ENCODE data around the gene P4HA3. TPM values are rescaled to one million over a fixed set of nuclear protein-coding genes. Genes with fewer than 3 reads are reported as not detected.
A peak's percentile ranks its signal among the peaks of the same experiment; 100 is the strongest.

Gene P4HA3
- total and polyA plus RNA-seq, 4 donors: 0.07 to 0.59 (median 0.33) TPM

DNA sequence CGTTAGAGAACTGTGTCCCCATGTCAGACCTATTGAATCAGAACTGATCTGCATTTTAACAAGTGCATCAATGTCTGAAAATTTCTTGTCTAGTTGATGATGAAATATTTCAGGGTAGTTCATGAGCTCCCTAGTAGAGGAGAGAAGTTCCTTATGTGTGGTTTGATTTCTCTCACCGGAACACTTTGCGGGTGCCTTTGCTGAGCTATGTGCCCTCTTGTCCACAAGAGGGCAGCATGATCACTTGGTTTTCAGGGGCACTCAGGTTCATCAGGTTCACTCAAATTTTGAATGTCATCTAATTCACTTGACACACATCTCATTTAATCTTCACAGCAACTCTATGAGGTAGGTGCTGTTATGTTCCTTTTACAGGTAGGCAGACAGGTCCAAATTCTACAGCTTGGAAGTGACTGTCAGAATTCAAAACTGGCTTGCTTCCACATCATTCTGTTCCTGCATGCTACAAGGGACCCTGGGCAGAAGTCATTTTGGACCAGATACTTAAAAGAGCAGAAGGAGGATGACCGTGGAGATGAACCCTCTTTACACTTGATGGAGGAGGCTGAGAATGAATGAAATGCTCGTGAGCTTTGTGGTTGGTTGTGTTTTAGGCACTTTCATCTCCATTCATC, 55.6 kb downstream of the P4HA3 start:
- no peak overlapping the region for H3K9ac ChIP-seq (ENCODE audit: low read depth in 1 of 2, low read length in 2 of 2)
- H3K27ac ChIP-seq (ENCODE audit: low read depth in 1 of 2, low read length in 2 of 2): no peak overlapping the region
- 46% methylated on average over 5 of the region's 5 CpGs for WGBS
- no peaks in the 10 kb centered on the region for H3K4me1 ChIP-seq (ENCODE audit: control insufficient read depth in 4 of 4, insufficient read depth in 4 of 4, low read length in 3 of 4)
- peaks cover 0 to 4% (median under 1%) of the 10 kb centered on the region in 4 donors for H3K9me3 ChIP-seq (ENCODE audit: control insufficient read depth in 4 of 4, low read length in 3 of 4)
- peaks cover 4 to 26% (median 14%) of the 10 kb centered on the region in 4 donors for H3K36me3 ChIP-seq (ENCODE audit: control insufficient read depth in 4 of 4, insufficient read depth in 3 of 4, low read depth in 1 of 4, low read length in 3 of 4)
- DNase-seq (ENCODE audit: low spot score): peak; percentile 55
- peak in 1 of 2 donors; percentile 23 for TF ChIP-seq HNF4A (conservative IDR thresholded peaks at IDR 0.05)
- peak; percentile 58 to 83 for TF ChIP-seq RXRA (IDR thresholded peaks at IDR 0.05)
- TF ChIP-seq, protein P1, sequence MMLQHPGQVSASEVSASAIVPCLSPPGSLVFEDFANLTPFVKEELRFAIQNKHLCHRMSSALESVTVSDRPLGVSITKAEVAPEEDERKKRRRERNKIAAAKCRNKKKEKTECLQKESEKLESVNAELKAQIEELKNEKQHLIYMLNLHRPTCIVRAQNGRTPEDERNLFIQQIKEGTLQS (IDR thresholded peaks at IDR 0.05): no peak
- TF ChIP-seq, protein P2, sequence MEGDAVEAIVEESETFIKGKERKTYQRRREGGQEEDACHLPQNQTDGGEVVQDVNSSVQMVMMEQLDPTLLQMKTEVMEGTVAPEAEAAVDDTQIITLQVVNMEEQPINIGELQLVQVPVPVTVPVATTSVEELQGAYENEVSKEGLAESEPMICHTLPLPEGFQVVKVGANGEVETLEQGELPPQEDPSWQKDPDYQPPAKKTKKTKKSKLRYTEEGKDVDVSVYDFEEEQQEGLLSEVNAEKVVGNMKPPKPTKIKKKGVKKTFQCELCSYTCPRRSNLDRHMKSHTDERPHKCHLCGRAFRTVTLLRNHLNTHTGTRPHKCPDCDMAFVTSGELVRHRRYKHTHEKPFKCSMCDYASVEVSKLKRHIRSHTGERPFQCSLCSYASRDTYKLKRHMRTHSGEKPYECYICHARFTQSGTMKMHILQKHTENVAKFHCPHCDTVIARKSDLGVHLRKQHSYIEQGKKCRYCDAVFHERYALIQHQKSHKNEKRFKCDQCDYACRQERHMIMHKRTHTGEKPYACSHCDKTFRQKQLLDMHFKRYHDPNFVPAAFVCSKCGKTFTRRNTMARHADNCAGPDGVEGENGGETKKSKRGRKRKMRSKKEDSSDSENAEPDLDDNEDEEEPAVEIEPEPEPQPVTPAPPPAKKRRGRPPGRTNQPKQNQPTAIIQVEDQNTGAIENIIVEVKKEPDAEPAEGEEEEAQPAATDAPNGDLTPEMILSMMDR (IDR thresholded peaks at IDR 0.05; ENCODE audit: low read depth, low read length, missing input control): peak; percentile 91
- peak; percentile 86 to 93 for TF ChIP-seq RAD21 (IDR thresholded peaks at IDR 0.05)
- no peak for TF ChIP-seq NR2F2 (IDR thresholded peaks at IDR 0.05)
- H3K4me3 ChIP-seq (ENCODE audit: low read depth in 1 of 3, low read length in 3 of 3): no peak overlapping the region
- no peaks in the 10 kb centered on the region for H3K27me3 ChIP-seq (ENCODE audit: control insufficient read depth in 4 of 4, insufficient read depth in 4 of 4, low read length in 3 of 4)

DNA sequence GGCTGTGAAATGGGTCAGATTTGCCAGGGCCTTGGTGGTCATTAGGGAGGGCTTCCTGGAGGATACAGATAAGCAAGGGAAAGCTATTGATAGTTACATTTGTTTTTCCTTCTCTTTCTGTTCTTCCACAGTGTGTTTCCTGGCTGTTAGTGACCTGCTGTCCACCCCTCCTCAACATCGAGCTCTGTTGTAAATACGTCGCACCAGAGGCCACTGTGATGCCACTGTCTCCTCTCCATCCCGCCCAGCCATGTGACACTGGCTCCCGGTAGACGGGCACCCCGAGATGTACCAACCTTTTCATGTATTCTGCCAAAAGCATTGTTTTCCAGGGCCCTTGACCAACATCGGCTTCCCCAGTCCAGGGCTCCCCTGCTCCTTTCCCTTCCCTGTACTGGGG, 58.1 kb downstream of the P4HA3 start:
- no peaks in the 10 kb centered on the region for H3K9me3 ChIP-seq (ENCODE audit: control insufficient read depth in 4 of 4, low read length in 3 of 4)
- no peak overlapping the region for H3K9ac ChIP-seq (ENCODE audit: low read depth in 1 of 2, low read length in 2 of 2)
- H3K27me3 ChIP-seq (ENCODE audit: control insufficient read depth in 4 of 4, insufficient read depth in 4 of 4, low read length in 3 of 4): no peaks in the 10 kb centered on the region
- H3K4me1 ChIP-seq (ENCODE audit: control insufficient read depth in 4 of 4, insufficient read depth in 4 of 4, low read length in 3 of 4): no peaks in the 10 kb centered on the region
- no peak for DNase-seq (ENCODE audit: low spot score)
- H3K27ac ChIP-seq (ENCODE audit: low read depth in 1 of 2, low read length in 2 of 2): no peak overlapping the region
- peaks cover 12 to 33% (median 18%) of the 10 kb centered on the region in 4 donors for H3K36me3 ChIP-seq (ENCODE audit: control insufficient read depth in 4 of 4, insufficient read depth in 3 of 4, low read depth in 1 of 4, low read length in 3 of 4)
- 84% methylated on average over 8 of the region's 8 CpGs for WGBS
- TF ChIP-seq FOXA1 (IDR thresholded peaks at IDR 0.05) (no peak), RAD21 (IDR thresholded peaks at IDR 0.05) (no peak), SP1 (IDR thresholded peaks at IDR 0.05) (no peak), NR2F2 (IDR thresholded peaks at IDR 0.05) (no peak), HNF4A (conservative IDR thresholded peaks at IDR 0.05) (no peak), RXRA (IDR thresholded peaks at IDR 0.05) (no peak), FOXA2 (IDR thresholded peaks at IDR 0.05) (no peak), HNF4G (IDR thresholded peaks at IDR 0.05) (no peak), EGR1 (IDR thresholded peaks at IDR 0.05; ENCODE audit: low read depth in 2 of 2) (no peak), GABPA (IDR thresholded peaks at IDR 0.05 in 1 of 2, conservative IDR thresholded peaks at IDR 0.05 in 1 of 2) (no peak), YY1 (IDR thresholded peaks at IDR 0.05) (no peak), JUND (IDR thresholded peaks at IDR 0.05) (no peak)
- TF ChIP-seq, protein P3, sequence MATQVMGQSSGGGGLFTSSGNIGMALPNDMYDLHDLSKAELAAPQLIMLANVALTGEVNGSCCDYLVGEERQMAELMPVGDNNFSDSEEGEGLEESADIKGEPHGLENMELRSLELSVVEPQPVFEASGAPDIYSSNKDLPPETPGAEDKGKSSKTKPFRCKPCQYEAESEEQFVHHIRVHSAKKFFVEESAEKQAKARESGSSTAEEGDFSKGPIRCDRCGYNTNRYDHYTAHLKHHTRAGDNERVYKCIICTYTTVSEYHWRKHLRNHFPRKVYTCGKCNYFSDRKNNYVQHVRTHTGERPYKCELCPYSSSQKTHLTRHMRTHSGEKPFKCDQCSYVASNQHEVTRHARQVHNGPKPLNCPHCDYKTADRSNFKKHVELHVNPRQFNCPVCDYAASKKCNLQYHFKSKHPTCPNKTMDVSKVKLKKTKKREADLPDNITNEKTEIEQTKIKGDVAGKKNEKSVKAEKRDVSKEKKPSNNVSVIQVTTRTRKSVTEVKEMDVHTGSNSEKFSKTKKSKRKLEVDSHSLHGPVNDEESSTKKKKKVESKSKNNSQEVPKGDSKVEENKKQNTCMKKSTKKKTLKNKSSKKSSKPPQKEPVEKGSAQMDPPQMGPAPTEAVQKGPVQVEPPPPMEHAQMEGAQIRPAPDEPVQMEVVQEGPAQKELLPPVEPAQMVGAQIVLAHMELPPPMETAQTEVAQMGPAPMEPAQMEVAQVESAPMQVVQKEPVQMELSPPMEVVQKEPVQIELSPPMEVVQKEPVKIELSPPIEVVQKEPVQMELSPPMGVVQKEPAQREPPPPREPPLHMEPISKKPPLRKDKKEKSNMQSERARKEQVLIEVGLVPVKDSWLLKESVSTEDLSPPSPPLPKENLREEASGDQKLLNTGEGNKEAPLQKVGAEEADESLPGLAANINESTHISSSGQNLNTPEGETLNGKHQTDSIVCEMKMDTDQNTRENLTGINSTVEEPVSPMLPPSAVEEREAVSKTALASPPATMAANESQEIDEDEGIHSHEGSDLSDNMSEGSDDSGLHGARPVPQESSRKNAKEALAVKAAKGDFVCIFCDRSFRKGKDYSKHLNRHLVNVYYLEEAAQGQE (IDR thresholded peaks at IDR 0.05): no peak
- TF ChIP-seq, protein P4, sequence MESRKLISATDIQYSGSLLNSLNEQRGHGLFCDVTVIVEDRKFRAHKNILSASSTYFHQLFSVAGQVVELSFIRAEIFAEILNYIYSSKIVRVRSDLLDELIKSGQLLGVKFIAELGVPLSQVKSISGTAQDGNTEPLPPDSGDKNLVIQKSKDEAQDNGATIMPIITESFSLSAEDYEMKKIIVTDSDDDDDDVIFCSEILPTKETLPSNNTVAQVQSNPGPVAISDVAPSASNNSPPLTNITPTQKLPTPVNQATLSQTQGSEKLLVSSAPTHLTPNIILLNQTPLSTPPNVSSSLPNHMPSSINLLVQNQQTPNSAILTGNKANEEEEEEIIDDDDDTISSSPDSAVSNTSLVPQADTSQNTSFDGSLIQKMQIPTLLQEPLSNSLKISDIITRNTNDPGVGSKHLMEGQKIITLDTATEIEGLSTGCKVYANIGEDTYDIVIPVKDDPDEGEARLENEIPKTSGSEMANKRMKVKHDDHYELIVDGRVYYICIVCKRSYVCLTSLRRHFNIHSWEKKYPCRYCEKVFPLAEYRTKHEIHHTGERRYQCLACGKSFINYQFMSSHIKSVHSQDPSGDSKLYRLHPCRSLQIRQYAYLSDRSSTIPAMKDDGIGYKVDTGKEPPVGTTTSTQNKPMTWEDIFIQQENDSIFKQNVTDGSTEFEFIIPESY (IDR thresholded peaks at IDR 0.05): no peak
- TF ChIP-seq, protein P5, sequence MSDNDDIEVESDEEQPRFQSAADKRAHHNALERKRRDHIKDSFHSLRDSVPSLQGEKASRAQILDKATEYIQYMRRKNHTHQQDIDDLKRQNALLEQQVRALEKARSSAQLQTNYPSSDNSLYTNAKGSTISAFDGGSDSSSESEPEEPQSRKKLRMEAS (IDR thresholded peaks at IDR 0.05): no peak
- no peak overlapping the region for H3K4me3 ChIP-seq (ENCODE audit: low read depth in 1 of 3, low read length in 3 of 3)
